ENCODE data around the gene CYBB.
A peak's percentile ranks its signal among the peaks of the same experiment; 100 is the strongest.

CYBB gene

GRCh38 chrX:37786624-37787422, 7.0 kb downstream of the CYBB start:
- peak; percentile 38 for DNase-seq

GRCh38 chrX:37787423-37787869, 7.6 kb downstream of the CYBB start:
- no peak for DNase-seq

GRCh38 chrX:37796310-37796709, 16.5 kb downstream of the CYBB start:
- no peak for DNase-seq

- no peak for DNase-seq
Observed at GRCh38 chrX:37796805-37797204, 16.9 kb downstream of the CYBB start.

GRCh38 chrX:37799936-37800335, 20.1 kb downstream of the CYBB start:
- DNase-seq, result no peak

GRCh38 chrX:37800717-37801116, 20.9 kb downstream of the CYBB start:
- no peak for DNase-seq

GRCh38 chrX:37802028-37802427, 22.2 kb downstream of the CYBB start:
- no peak for DNase-seq

- DNase-seq, result no peak
Observed at GRCh38 chrX:37803057-37803456, 23.2 kb downstream of the CYBB start.

- no peak for DNase-seq
Observed at GRCh38 chrX:37809970-37810369, 30.1 kb downstream of the CYBB start.

- DNase-seq, result no peak
Observed at GRCh38 chrX:37812110-37812509, 32.3 kb downstream of the CYBB start.

GRCh38 chrX:37813570-37813969, 33.7 kb downstream of the CYBB start:
- DNase-seq, result no peak

- no peak for DNase-seq
Observed at GRCh38 chrX:37815366-37815765, 35.5 kb downstream of the CYBB start.

- no peak for DNase-seq
Observed at GRCh38 chrX:37816766-37817165, 36.9 kb downstream of the CYBB start.

- DNase-seq, result no peak
Observed at GRCh38 chrX:37817176-37817575, 37.3 kb downstream of the CYBB start.

GRCh38 chrX:37817579-37817978, 37.7 kb downstream of the CYBB start:
- DNase-seq, result peak; percentile 35

GRCh38 chrX:37818031-37818430, 38.2 kb downstream of the CYBB start:
- DNase-seq, result peak; percentile 61

- DNase-seq, result no peak
Observed at GRCh38 chrX:37820646-37821045, 40.8 kb downstream of the CYBB start.

- peak; percentile 22 for DNase-seq
Observed at GRCh38 chrX:37824491-37825214, 44.8 kb downstream of the CYBB start.

GRCh38 chrX:37825215-37825842, 45.5 kb downstream of the CYBB start:
- DNase-seq, result peak; percentile 44

GRCh38 chrX:37829721-37830120, 49.9 kb downstream of the CYBB start:
- no peak for DNase-seq

- DNase-seq, result no peak
Observed at GRCh38 chrX:37830371-37830770, 50.5 kb downstream of the CYBB start.

GRCh38 chrX:37834937-37835336, 55.1 kb downstream of the CYBB start:
- no peak for DNase-seq

- DNase-seq, result no peak
Observed at GRCh38 chrX:37840931-37841330, 61.1 kb downstream of the CYBB start.

- no peak for DNase-seq
Observed at GRCh38 chrX:37844622-37845021, 64.8 kb downstream of the CYBB start.

Measured in NCI-H526 treated with DMSO at 0.1 percent for 48 hours (cell line).